Uterus (tissue), 4 donors: ENCODE data around the gene CAMK1D. TPM values are rescaled to one million over a fixed set of nuclear protein-coding genes. Genes with fewer than 3 reads are reported as not detected.

ENCODE experiments used
- DNase-seq, 2 donors: peaks; one replicate each; pipeline ENCODE4 v3.0.0-alpha.2; 2019 to 2020
- H3K27ac ChIP-seq, 2 donors: fragments of 200-600 bp; sonication (generic); 1 replicate in 1 of 2; 2 replicates in 1 of 2; pipeline ENCODE4 v1.5.1; 2016 to 2018
- H3K27me3 ChIP-seq, 2 donors: fragments of 200-600 bp; sonication (generic); one replicate each; pipeline ENCODE4 v1.5.1; 2018 to 2019; ENCODE audit warnings: control low read depth in 1 of 2
- H3K36me3 ChIP-seq, 2 donors: fragments of 200-600 bp; sonication (generic); one replicate each; pipeline ENCODE4 v1.5.1; 2019; ENCODE audit warnings: control low read depth in 1 of 2
- H3K4me1 ChIP-seq, 2 donors: fragments of 200-600 bp; sonication (generic); one replicate each; pipeline ENCODE4 v1.5.1; 2018 to 2019; ENCODE audit warnings: control low read depth in 1 of 2
- H3K4me3 ChIP-seq, 2 donors: fragments of 200-600 bp; sonication (generic); 1 replicate in 1 of 2; 2 replicates in 1 of 2; pipeline ENCODE4 v1.5.1; 2018 to 2019; ENCODE audit warnings: mild to moderate bottlenecking in 1 of 2
- H3K9me3 ChIP-seq, 2 donors: fragments of 200-600 bp; sonication (generic); one replicate each; pipeline ENCODE4 v1.5.1; 2019; ENCODE audit warnings: control low read depth in 1 of 2
- POLR2A ChIP-seq, 2 donors: fragments of 450-650 bp; IDR thresholded peaks; one replicate each; pipeline ENCODE4 v1.6.1; 2016; ENCODE audit warnings: antibody characterized with exemption in 2 of 2, mild to moderate bottlenecking in 1 of 2, moderate library complexity in 1 of 2
- intact Hi-C: fragments of 100-400 bp; cut with DNase I; formaldehyde crosslinking; loops from one replicate; pipeline ENCODE4 v1.15.1; 2023; ENCODE audit warnings: low total_unique reads
- total RNA-seq, 4 donors: library from RNA; depleted of rRNA in 3 of 4; stranded (reverse); fragments of >200 nt in 3 of 4; gene quantifications; one replicate each; pipeline versions ENCODE4 v1.1.0 to v1.2.4, GENCODE V29; 2014 to 2023
- TF ChIP-seq, protein P1 (sequence below), 4 experiments: fragments of 200-600 bp in 2 of 4; fragments of 450-650 bp in 2 of 4; sonication (generic) in 2 of 4; IDR thresholded peaks; one replicate each; pipeline ENCODE4 v1.5.1; 2016 to 2019; ENCODE audit warnings: antibody characterized with exemption in 4 of 4, mild to moderate bottlenecking in 2 of 4, moderate library complexity in 1 of 4
- donor health status: DM: yes; HTN: yes; CAD: no.

The CAMK1D gene
- total RNA-seq, 4 donors from 2014 or later, result 3.5 to 48.4 (median 10.8) TPM

GRCh38 chr10:12771981-12772760 lies 422.8 kb downstream of the CAMK1D start:
- H3K9me3 ChIP-seq, result no peaks in the 10 kb centered on the region
- no peaks in the 10 kb centered on the region for H3K4me1 ChIP-seq
- intact Hi-C loops, result no loop called here
- no peak for TF ChIP-seq POLR2A (IDR thresholded peaks at IDR 0.05)
- TF ChIP-seq, protein P1, sequence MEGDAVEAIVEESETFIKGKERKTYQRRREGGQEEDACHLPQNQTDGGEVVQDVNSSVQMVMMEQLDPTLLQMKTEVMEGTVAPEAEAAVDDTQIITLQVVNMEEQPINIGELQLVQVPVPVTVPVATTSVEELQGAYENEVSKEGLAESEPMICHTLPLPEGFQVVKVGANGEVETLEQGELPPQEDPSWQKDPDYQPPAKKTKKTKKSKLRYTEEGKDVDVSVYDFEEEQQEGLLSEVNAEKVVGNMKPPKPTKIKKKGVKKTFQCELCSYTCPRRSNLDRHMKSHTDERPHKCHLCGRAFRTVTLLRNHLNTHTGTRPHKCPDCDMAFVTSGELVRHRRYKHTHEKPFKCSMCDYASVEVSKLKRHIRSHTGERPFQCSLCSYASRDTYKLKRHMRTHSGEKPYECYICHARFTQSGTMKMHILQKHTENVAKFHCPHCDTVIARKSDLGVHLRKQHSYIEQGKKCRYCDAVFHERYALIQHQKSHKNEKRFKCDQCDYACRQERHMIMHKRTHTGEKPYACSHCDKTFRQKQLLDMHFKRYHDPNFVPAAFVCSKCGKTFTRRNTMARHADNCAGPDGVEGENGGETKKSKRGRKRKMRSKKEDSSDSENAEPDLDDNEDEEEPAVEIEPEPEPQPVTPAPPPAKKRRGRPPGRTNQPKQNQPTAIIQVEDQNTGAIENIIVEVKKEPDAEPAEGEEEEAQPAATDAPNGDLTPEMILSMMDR (IDR thresholded peaks at IDR 0.05), result no peak
- H3K36me3 ChIP-seq, result no peaks in the 10 kb centered on the region
- H3K4me3 ChIP-seq, result no peak overlapping the region
- H3K27me3 ChIP-seq, result no peaks in the 10 kb centered on the region
- no peak overlapping the region for H3K27ac ChIP-seq
- DNase-seq, result no peak

DNA sequence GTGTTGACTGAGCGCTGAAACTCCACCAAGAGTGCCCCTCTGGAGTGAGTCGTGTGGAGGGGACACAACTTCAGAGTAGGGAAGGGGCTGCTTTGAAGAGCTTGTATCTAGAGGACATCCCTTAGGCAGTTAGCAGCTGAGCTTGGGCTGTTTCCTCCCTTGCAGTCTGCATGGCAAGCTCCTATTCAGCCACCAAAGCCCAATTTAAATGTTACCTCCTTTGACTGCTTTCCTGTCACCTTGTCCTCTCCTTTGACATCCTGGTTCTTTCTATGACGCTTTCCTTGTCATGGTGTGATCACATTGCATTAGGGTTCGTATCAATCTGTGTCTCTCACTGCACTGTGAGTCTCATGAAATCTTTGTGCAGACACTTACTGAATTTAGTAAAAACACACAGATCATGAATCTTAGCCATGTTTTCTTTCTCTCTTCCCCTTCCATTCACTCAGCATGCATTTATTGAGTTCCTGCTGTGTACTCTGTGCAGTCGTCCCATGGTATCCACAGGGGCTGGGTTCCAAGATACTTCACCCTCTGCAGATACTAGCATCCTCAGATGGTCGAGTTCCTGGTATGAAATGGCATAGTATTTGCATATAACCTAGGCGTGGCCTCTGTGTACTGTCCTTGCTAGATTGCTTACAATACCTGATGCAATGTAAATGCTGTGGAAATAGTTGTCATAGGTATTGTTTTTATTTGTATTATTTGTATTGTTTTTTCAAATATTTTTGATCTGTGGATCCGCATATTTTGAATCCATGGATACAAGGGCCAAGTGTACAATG lies 423.6 kb downstream of the CAMK1D start:
- H3K9me3 ChIP-seq, result no peaks in the 10 kb centered on the region
- TF ChIP-seq POLR2A (IDR thresholded peaks at IDR 0.05), result no peak
- TF ChIP-seq, protein P1 (IDR thresholded peaks at IDR 0.05), result no peak
- H3K4me3 ChIP-seq, result no peak overlapping the region
- no peaks in the 10 kb centered on the region for H3K36me3 ChIP-seq
- DNase-seq, result no peak
- H3K4me1 ChIP-seq, result no peaks in the 10 kb centered on the region
- no peak overlapping the region for H3K27ac ChIP-seq
- intact Hi-C loops, result no loop called here
- H3K27me3 ChIP-seq, result no peaks in the 10 kb centered on the region

DNA sequence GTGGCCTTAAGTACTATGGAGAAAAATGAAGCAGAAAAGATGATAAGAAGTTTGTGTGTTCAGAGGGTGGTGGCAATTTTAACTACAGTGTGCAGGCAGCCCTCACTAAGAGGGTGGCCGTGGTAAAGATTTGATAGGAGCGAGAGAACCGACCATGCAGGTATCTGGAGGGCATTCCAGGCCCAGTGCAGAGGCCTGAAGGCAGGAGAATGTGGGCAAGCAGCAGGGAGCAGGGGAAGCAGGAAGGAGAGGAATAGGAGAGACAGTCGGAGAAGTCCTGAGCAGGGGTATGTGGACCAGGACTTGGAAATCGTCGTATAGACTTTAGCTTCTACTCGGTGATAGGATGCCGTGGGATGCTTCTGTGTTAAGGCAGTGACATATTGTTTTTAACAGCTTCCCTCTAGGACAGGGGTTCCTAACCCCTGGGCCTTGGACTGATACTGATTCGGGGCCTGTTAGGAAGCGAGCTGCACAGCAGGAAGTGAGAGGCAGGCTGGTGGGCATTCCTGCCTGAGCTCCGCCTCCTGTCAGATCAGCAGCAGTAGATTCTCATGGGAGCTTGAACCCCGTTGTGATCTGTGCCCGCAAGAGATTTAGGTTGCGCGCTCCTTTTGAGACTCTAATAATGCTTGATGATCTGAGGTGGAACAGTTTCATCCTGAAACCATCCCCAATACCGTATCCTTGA lies 425.0 kb downstream of the CAMK1D start:
- intact Hi-C loops, result no loop called here
- DNase-seq, result no peak
- no peak overlapping the region for H3K4me3 ChIP-seq

DNA sequence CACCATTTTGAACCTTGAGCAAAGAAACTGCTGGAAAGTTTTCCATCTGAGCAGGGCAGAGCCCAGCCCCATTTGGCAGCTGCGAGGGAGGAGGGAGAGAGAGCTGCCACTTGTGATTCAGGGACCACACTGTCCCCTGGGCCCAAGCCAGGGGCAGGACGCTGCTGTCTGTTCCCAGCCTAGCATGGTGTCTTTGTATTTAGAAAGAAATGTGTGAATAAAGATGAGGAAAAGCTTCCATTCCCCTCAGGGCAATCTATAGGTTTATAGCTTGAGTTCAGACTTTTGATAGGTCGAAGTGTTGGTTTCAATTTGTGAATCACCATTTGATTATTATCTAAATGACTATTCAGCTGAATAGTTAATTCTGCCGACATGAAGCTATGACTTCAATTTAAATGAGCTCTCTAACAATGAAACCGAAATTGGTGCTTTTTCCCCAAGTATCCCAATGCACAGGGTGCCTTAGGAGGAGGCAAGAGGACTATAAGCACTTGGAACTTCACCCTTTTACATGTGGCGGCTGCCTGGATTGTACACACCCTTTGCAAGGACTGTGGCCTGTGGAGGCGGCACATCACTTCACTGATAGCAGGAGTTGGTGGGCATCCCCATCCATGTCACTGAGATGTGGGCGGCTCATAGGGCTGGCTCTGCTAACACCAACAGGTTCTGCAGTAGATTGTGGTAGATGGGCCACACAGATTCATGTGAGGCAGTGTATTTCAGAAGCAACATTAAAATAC lies 428.7 kb downstream of the CAMK1D start:
- TF ChIP-seq, protein P1 (IDR thresholded peaks at IDR 0.05), result no peak
- TF ChIP-seq POLR2A (IDR thresholded peaks at IDR 0.05), result no peak
- Histone ChIP-seq H3K9me3 (no peaks in the 10 kb centered on the region), H3K4me3 (no peak overlapping the region), H3K27me3 (no peaks in the 10 kb centered on the region), H3K4me1 (no peaks in the 10 kb centered on the region), H3K36me3 (no peaks in the 10 kb centered on the region), H3K27ac (no peak overlapping the region)
- intact Hi-C loops, result no loop called here
- DNase-seq, result no peak

More for the DNA sequence above, 425.0 kb downstream of the CAMK1D start:
- Histone ChIP-seq H3K27me3 (no peaks in the 10 kb centered on the region), H3K27ac (no peak overlapping the region), H3K9me3 (no peaks in the 10 kb centered on the region), H3K36me3 (no peaks in the 10 kb centered on the region), H3K4me1 (no peaks in the 10 kb centered on the region)
- TF ChIP-seq POLR2A (IDR thresholded peaks at IDR 0.05), result no peak
